ENCODE data around the gene OGG1.

The OGG1 gene

GRCh38 chr3:9713142-9713541, 36.6 kb upstream of the OGG1 start:
- no peaks in the 10 kb centered on the region for H3K9me3 ChIP-seq
- H3K27me3 ChIP-seq: no peaks in the 10 kb centered on the region
- H3K36me3 ChIP-seq: no peaks in the 10 kb centered on the region
- H3K4me1 ChIP-seq: peaks cover 5% of the 10 kb centered on the region; the same call in 1 of the 2 replicates
- no peaks in the 10 kb centered on the region for H4K20me1 ChIP-seq
- no peak for TF ChIP-seq Cebpa-rat (IDR thresholded peaks at IDR 0.05)
- H3K9ac ChIP-seq: no peak overlapping the region
- no peak overlapping the region for H3K4me2 ChIP-seq
- no peak overlapping the region for H3K4me3 ChIP-seq
- H3K27ac ChIP-seq: no peak overlapping the region

DNA sequence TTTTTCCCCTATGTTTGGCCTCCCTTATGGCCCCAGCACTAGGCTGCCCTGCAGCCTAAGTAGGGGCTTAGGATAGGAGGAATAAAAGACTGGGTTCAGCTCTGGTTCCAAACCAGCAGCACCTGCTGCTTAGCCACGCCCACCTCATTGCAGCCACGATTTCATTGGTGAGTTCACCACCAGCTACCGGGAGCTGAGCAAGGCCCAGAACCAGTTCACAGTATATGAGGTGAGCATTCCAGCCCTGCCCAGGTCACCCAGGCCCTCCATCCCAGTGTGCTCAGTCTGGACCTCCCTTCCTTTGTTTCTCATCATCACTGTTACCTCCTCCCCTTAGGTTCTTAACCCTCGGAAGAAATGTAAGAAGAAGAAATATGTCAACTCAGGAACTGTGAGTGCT, 34.6 kb upstream of the OGG1 start:
- Histone ChIP-seq H3K4me2 (no peak overlapping the region), H3K27ac (no peak overlapping the region)
- no peak for TF ChIP-seq Cebpa-rat (IDR thresholded peaks at IDR 0.05)

GRCh38 chr3:9715764-9716437, 33.9 kb upstream of the OGG1 start:
- no peak overlapping the region for H3K27ac ChIP-seq
- H3K4me2 ChIP-seq: no peak overlapping the region
- peaks cover 17% of the 10 kb centered on the region for H3K4me1 ChIP-seq
- H3K4me3 ChIP-seq: no peak overlapping the region
- TF ChIP-seq Cebpa-rat (IDR thresholded peaks at IDR 0.05): no peak
- no peak overlapping the region for H3K9ac ChIP-seq
- no peaks in the 10 kb centered on the region for H4K20me1 ChIP-seq
- H3K9me3 ChIP-seq: no peaks in the 10 kb centered on the region
- H3K36me3 ChIP-seq: no peaks in the 10 kb centered on the region
- H3K27me3 ChIP-seq: no peaks in the 10 kb centered on the region

More for the DNA sequence above, 34.6 kb upstream of the OGG1 start:
- peaks cover 9% of the 10 kb centered on the region for H3K4me1 ChIP-seq
- no peaks in the 10 kb centered on the region for H3K36me3 ChIP-seq
- H3K9ac ChIP-seq: no peak overlapping the region
- H4K20me1 ChIP-seq: no peaks in the 10 kb centered on the region
- no peaks in the 10 kb centered on the region for H3K27me3 ChIP-seq
- H3K4me3 ChIP-seq: no peak overlapping the region
- H3K9me3 ChIP-seq: no peaks in the 10 kb centered on the region

GRCh38 chr3:9716801-9717555, 32.8 kb upstream of the OGG1 start:
- Histone ChIP-seq H3K4me1 (peaks cover 28% of the 10 kb centered on the region), H4K20me1 (no peaks in the 10 kb centered on the region), H3K4me3 (no peak overlapping the region), H3K4me2 (no peak overlapping the region), H3K27me3 (no peaks in the 10 kb centered on the region), H3K27ac (no peak overlapping the region), H3K36me3 (no peaks in the 10 kb centered on the region), H3K9me3 (no peaks in the 10 kb centered on the region), H3K9ac (no peak overlapping the region)
- no peak for TF ChIP-seq Cebpa-rat (IDR thresholded peaks at IDR 0.05)

DNA sequence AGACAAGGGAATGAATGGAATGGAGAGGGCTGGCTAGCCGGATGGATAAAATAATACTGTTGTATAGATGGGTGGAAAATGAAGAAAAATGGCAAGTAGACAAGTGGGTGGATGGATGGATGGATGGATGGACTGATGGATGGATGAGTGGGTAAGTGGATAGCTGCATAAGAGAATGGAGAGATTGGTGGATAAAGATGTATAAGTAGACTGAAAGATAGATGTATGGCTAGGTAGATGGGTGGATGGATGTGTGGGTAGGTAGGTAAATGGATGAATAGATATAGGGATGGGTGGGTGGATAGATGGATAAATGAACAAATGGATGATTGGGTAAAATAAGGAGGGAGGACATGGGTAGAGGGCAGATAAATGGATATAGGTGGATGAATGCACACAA, 32.2 kb upstream of the OGG1 start:
- no peaks in the 10 kb centered on the region for H3K27me3 ChIP-seq
- H3K4me3 ChIP-seq: no peak overlapping the region
- no peaks in the 10 kb centered on the region for H3K36me3 ChIP-seq
- H3K27ac ChIP-seq: no peak overlapping the region
- H3K4me2 ChIP-seq: no peak overlapping the region
- no peak for TF ChIP-seq Cebpa-rat (IDR thresholded peaks at IDR 0.05)
- H3K9ac ChIP-seq: no peak overlapping the region
- H4K20me1 ChIP-seq: no peaks in the 10 kb centered on the region
- H3K4me1 ChIP-seq: peaks cover 31% of the 10 kb centered on the region
- H3K9me3 ChIP-seq: no peaks in the 10 kb centered on the region

- Histone ChIP-seq H4K20me1 (no peaks in the 10 kb centered on the region), H3K9ac (no peak overlapping the region), H3K36me3 (no peaks in the 10 kb centered on the region), H3K4me2 (no peak overlapping the region), H3K4me3 (no peak overlapping the region), H3K4me1 (peaks cover 31% of the 10 kb centered on the region), H3K9me3 (no peaks in the 10 kb centered on the region), H3K27me3 (no peaks in the 10 kb centered on the region), H3K27ac (no peak overlapping the region)
- no peak for TF ChIP-seq Cebpa-rat (IDR thresholded peaks at IDR 0.05)
Measured at GRCh38 chr3:9718118-9718517, 31.6 kb upstream of the OGG1 start.

DNA sequence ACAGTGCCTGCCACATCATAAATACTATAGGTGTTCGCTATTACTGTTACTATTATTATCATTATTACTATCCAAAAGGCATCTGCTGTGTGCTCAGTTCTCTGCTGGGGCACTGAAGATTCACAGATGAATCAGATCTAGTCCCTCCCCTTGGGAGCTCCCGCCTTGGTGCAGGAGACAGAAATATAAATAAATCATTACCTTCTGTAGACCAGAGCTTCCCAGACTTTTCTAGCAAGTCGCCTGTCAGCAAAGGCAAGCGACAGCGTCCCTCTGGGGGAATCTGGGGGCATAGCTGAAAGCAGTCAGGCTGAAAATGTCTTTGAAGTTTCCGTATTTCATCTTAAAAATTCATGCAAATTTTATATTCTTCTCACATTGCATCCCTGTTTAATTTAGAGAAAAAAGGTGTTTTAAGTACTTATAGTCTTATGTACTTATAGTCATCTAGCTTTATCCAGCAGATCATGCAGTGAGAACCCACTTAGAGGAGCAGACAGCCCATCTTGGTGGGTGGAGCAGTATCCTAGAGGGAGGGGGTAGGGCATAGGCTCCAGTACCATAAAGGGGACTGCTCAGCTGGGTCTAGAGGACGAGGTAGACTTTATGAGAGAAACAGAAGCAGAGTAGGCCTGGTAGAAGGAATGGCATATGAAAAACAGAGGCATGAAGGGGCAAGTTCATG, 28.6 kb upstream of the OGG1 start:
- H3K27me3 ChIP-seq: no peaks in the 10 kb centered on the region
- no peaks in the 10 kb centered on the region for H4K20me1 ChIP-seq
- H3K4me3 ChIP-seq: no peak overlapping the region
- H3K4me2 ChIP-seq: peak overlapping the region; percentile 67
- peaks cover 31% of the 10 kb centered on the region for H3K4me1 ChIP-seq
- peak overlapping the region; percentile 16; the same call in 1 of the 2 replicates for H3K9ac ChIP-seq
- H3K36me3 ChIP-seq: no peaks in the 10 kb centered on the region
- no peaks in the 10 kb centered on the region for H3K9me3 ChIP-seq
- no peak for TF ChIP-seq Cebpa-rat (IDR thresholded peaks at IDR 0.05)
- no peak overlapping the region for H3K27ac ChIP-seq

GRCh38 chr3:9721700-9722060, 28.1 kb upstream of the OGG1 start:
- no peak overlapping the region for H3K4me3 ChIP-seq
- H4K20me1 ChIP-seq: no peaks in the 10 kb centered on the region
- H3K4me1 ChIP-seq: peaks cover 36% of the 10 kb centered on the region
- no peak overlapping the region for H3K27ac ChIP-seq
- no peaks in the 10 kb centered on the region for H3K27me3 ChIP-seq
- no peaks in the 10 kb centered on the region for H3K36me3 ChIP-seq
- no peaks in the 10 kb centered on the region for H3K9me3 ChIP-seq
- H3K4me2 ChIP-seq: peak overlapping the region; percentile 67
- TF ChIP-seq Cebpa-rat (IDR thresholded peaks at IDR 0.05): no peak
- no peak overlapping the region for H3K9ac ChIP-seq

- TF ChIP-seq Cebpa-rat (IDR thresholded peaks at IDR 0.05): no peak
- H4K20me1 ChIP-seq: no peaks in the 10 kb centered on the region
- no peaks in the 10 kb centered on the region for H3K27me3 ChIP-seq
- no peak overlapping the region for H3K4me2 ChIP-seq
- H3K4me1 ChIP-seq: peaks cover 43% of the 10 kb centered on the region
- no peaks in the 10 kb centered on the region for H3K9me3 ChIP-seq
- H3K9ac ChIP-seq: no peak overlapping the region
- no peaks in the 10 kb centered on the region for H3K36me3 ChIP-seq
- H3K4me3 ChIP-seq: no peak overlapping the region
- H3K27ac ChIP-seq: no peak overlapping the region
Measured at GRCh38 chr3:9725775-9726515, 23.8 kb upstream of the OGG1 start.
